GM18873 (cell line): ENCODE results near the gene RCSD1.
"Not testable (repeated sequence)": the region's sequence is repeated elsewhere in the genome, so short reads cannot be mapped to it uniquely, and the experiment has no call there.

Source experiments
- ATAC-seq: cut with Tn5 transposase; IDR thresholded peaks from one replicate; pipeline ENCODE4 v1.9.1; 2021; ENCODE audit warnings: mild to moderate bottlenecking, moderate library complexity, moderate number of reproducible peaks; ENCODE audit not compliant: unreplicated experiment, low FRiP score

Gene RCSD1, protein sequence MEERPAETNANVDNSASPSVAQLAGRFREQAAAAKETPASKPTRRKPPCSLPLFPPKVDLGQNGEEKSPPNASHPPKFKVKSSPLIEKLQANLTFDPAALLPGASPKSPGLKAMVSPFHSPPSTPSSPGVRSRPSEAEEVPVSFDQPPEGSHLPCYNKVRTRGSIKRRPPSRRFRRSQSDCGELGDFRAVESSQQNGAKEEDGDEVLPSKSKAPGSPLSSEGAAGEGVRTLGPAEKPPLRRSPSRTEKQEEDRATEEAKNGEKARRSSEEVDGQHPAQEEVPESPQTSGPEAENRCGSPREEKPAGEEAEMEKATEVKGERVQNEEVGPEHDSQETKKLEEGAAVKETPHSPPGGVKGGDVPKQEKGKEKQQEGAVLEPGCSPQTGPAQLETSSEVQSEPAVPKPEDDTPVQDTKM

GRCh38 chr1:167629681-167630567 is at the start of gene RCSD1:
RCSD1 (plus strand) TSS chr1:167630232; CDS start chr1:167630424, 192 bp downstream.
- no peak for ATAC-seq

DNA sequence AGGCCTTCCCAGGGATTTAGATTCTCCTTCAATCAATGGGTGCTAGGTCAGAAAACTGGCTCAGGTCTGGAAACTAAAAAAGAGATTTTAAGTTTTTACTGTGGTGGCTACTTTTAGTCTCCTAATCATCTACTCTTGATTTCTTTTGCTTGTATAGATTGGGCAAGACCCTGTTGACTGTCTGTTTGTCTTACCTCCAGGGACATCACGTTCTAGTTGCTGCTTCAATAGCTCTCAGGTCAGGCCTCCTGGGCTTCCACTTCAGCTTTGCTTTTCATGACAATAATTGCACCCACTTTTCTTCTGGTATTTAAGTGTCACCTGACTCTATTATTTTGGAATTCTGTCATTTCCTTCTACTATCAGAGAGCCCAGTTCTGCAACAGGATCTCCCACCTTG is 48.0 kb upstream of the RCSD1 start:
- no peak for ATAC-seq

GRCh38 chr1:167582722-167583121 is 47.3 kb upstream of the RCSD1 start:
- ATAC-seq: no peak

DNA sequence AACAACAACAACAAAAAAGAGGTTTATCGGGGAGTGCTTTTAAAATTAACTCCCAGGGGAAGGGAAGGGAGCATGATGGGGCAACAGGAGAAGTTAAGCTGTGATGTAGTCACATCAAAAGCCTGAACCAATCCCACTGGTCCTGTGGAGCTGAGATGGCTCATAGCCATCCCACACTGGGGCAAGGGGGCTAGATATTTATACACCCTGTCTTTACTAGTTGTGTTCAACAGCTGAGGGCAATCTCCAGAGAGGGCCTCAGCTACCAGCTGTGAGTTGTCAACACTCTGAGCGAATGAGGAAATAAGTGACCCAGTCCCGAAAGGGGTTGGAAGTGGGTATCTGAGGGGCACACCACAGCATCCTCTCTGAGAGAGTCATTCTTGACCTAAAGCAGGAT is 45.5 kb upstream of the RCSD1 start:
- ATAC-seq: no peak

DNA sequence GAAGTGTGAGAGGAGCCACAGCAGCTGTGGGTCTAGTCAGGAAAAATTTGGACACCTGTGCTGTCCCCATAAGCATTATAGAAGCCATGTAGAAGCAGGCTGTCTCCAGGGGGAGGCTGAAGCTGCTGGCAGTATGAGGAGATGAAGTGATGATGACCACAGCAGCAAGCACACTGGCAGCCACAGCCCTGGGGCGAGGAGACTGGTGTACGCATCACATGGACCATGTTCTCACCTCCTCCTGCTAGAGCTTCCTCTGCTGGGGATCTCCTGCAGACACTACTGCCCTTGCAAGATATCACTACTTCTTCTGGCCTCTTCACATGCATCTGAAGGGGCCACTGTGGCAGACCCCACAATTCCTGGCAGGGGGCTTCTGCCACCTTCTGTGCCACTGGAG is 42.7 kb upstream of the RCSD1 start:
- ATAC-seq: no peak

GRCh38 chr1:167587872-167588271 is 42.2 kb upstream of the RCSD1 start:
- ATAC-seq: no peak

GRCh38 chr1:167588361-167588760 is 41.7 kb upstream of the RCSD1 start:
- no peak for ATAC-seq

DNA sequence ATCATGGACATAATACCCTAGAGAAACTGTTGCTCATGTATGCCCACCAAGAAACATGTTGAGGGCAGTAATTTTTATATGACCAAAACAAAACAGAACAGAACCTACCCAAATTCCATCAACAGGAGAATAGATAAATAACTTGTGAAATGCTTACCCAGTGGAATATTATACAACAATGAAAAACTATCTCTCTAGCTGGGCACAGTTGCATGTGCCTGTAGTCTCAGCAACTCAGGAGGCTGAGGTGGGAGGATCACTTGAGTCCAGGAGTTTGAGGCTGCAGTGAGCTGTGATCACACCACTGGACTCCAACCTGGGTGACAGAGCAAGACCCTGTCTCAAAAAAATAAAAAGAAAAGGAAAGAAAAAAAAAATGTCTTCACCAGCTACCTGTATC is 37.6 kb upstream of the RCSD1 start:
- ATAC-seq: no peak

- ATAC-seq: no peak
Observed at GRCh38 chr1:167593860-167594259, 36.2 kb upstream of the RCSD1 start.

- no peak for ATAC-seq
Observed at GRCh38 chr1:167594822-167595221, 35.2 kb upstream of the RCSD1 start.

GRCh38 chr1:167599957-167600581 is 30.0 kb upstream of the RCSD1 start:
- ATAC-seq: no peak

- no peak for ATAC-seq
Observed at GRCh38 chr1:167601442-167602383, 28.3 kb upstream of the RCSD1 start.

DNA sequence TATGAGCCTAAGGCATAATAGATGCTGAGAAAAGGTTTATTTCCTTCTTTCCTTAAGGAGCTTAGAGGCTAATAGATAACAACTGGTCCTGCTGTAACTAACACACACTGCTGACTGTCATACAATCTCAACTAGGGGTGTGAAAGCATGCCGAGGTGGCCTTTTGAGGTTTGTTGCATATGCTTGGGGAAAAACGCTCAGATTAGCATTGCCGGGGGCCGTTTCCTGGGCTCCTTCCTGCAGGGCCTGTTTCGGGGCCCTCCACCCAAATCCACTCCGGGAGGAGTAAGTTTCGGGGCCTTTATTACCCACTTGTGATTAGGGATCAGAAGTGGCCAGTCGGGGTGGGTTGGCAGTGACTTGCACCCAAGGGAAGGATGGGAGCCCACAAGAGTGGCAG is 27.2 kb upstream of the RCSD1 start:
- ATAC-seq: no peak

GRCh38 chr1:167605576-167605975 is 24.5 kb upstream of the RCSD1 start:
- no peak for ATAC-seq

DNA sequence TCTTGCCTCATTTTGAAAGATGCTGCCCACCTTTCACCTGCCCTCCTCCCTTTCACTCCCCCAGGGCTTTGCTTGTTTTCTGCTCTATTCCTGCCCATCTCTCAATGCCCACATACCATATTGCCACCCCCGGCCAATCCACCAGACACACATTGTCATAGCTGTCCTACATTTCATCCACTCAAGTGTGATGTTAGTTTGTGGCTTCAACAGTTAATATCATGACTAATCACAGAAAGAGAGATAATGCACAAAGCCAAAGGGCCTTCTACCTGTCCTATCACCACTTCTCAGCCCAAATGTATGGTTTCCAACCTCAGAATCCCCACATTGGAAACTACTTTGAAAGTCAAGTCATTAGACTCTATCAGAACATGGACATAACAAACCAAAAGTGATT is 18.0 kb upstream of the RCSD1 start:
- ATAC-seq: no peak

GRCh38 chr1:167612587-167613385 is 17.2 kb upstream of the RCSD1 start:
- ATAC-seq: no peak

DNA sequence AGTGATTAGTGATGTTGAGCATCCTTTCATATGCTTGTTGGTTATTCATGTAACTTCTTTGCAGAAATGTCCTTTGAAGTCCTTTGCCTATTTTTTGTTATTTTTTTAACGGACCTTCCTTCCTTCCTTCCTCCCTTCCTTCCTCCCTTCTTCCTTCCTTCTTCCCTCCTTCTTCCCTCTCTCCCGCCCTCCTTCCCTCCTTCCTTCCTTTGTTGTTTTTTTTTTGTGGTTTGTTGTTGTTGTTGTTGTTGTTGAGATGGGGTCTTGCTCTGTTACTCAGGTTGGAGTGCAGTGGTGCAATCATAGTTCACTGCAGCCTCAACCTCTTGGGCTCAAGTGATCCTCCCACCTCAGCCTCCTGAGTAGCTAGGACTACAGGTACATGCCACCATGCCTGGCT is 16.0 kb upstream of the RCSD1 start:
- ATAC-seq: not testable (repeated sequence)

DNA sequence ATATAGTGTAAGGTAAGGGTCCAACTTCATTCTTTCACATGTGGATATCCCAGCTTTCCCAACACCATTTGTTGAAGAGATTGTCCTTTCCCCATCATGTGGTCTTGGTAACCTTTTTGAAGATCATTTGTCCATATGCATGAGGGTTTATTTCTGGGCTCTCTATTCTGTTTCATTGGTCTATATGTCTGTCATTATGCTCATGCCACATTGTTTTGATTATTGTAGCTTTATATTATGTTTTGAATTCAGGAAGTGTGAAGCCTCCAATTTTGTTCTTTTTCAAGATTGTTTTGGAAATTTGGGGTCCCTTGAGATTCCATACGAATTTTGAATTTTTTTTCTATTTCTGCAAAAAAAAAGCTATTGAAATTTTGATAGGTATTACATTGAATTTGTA is 15.2 kb upstream of the RCSD1 start:
- no peak for ATAC-seq

- no peak for ATAC-seq
Observed at GRCh38 chr1:167616521-167616920, 13.5 kb upstream of the RCSD1 start.
